Gastroesophageal sphincter (tissue), 4 donors: ENCODE measurements around the gene RNF43. TPM values are rescaled to one million over a fixed set of nuclear protein-coding genes. Genes with fewer than 3 reads are reported as not detected.

ENCODE experiments used
- ATAC-seq: fragments of 150-250 bp; one replicate; pipeline ENCODE4 v1.9.1; 2016; ENCODE audit warnings: mild to moderate bottlenecking, moderate library complexity
- H3K27ac ChIP-seq, 4 donors: fragments of 200-600 bp; sonication (generic) in 3 of 4; 1 replicate in 3 of 4; 2 replicates in 1 of 4; pipeline ENCODE4 v1.5.1; 2016 to 2019
- H3K27me3 ChIP-seq: fragments of 200-600 bp; sonication (generic); one replicate; pipeline ENCODE4 v1.5.1; 2019
- H3K36me3 ChIP-seq, 2 donors: fragments of 200-600 bp; sonication (generic); one replicate each; pipeline ENCODE4 v1.5.1; 2019; ENCODE audit warnings: control low read depth in 1 of 2
- H3K4me1 ChIP-seq, 3 donors: fragments of 200-600 bp; sonication (generic); 1 replicate in 2 of 3; 2 replicates in 1 of 3; pipeline ENCODE4 v1.5.1; 2016 to 2019; ENCODE audit warnings: control low read depth in 2 of 3
- H3K4me3 ChIP-seq, 2 donors: fragments of 200-600 bp; sonication (generic); one replicate each; pipeline ENCODE4 v1.5.1; 2019; ENCODE audit warnings: mild to moderate bottlenecking in 1 of 2, moderate library complexity in 1 of 2
- H3K9me3 ChIP-seq, 3 donors: fragments of 200-600 bp; sonication (generic); one replicate each; pipeline ENCODE4 v1.5.1; 2017 to 2019; ENCODE audit warnings: control low read depth in 2 of 3
- CTCF ChIP-seq, 4 experiments: fragments of 200-600 bp in 2 of 4; fragments of 450-650 bp in 2 of 4; sonication (generic) in 1 of 4; IDR thresholded peaks; one replicate each; pipeline ENCODE4 v1.5.1; 2017 to 2019; ENCODE audit warnings: antibody characterized with exemption in 4 of 4, mild to moderate bottlenecking in 2 of 4, moderate library complexity in 2 of 4
- EP300 ChIP-seq: sonication (generic); formaldehyde crosslinking; IDR thresholded peaks from one replicate; pipeline ENCODE4 v1.6.1; 2017; ENCODE audit warnings: antibody characterized with exemption, mild to moderate bottlenecking
- POLR2A ChIP-seq, 2 donors: fragments of 450-650 bp; IDR thresholded peaks; one replicate each; pipeline ENCODE4 v1.6.1; 2017; ENCODE audit warnings: antibody characterized with exemption in 2 of 2, mild to moderate bottlenecking in 2 of 2, moderate library complexity in 1 of 2
- POLR2AphosphoS5 ChIP-seq: sonication (generic); formaldehyde crosslinking; IDR thresholded peaks from one replicate; pipeline ENCODE4 v1.6.1; 2017; ENCODE audit warnings: antibody characterized with exemption
- WGBS, 2 donors: methylation state at CpG; one replicate each; pipeline ENCODE4 v1.1.5; 2018; ENCODE audit warnings: low coverage in 1 of 2; 5-methylcytosine and 5-hydroxymethylcytosine counted together
- total RNA-seq, 4 donors: library from RNA; depleted of rRNA; stranded (reverse); fragments of >200 nt; gene quantifications; one replicate each; pipeline ENCODE4 v1.1.0, GENCODE V29; 2016

Gene RNF43
- total RNA-seq, 4 donors from 2014 or later = 0.16 to 0.79 TPM; not detected in 2

GRCh38 chr17:58375811-58376210, 41.5 kb downstream of the RNF43 start:
- Histone ChIP-seq H3K4me1 (no peaks in the 10 kb centered on the region), H3K27ac (no peak overlapping the region), H3K36me3 (no peaks in the 10 kb centered on the region), H3K4me3 (no peak overlapping the region), H3K9me3 (no peaks in the 10 kb centered on the region), H3K27me3 (no peaks in the 10 kb centered on the region)
- no peak for ATAC-seq
- WGBS, 2 donors = 64 to 83% methylated on average over 2 of the region's 2 CpGs
- TF ChIP-seq POLR2AphosphoS5 (no peak), POLR2A (IDR thresholded peaks at IDR 0.05) (no peak), EP300 (no peak), CTCF (IDR thresholded peaks at IDR 0.05) (no peak)

DNA sequence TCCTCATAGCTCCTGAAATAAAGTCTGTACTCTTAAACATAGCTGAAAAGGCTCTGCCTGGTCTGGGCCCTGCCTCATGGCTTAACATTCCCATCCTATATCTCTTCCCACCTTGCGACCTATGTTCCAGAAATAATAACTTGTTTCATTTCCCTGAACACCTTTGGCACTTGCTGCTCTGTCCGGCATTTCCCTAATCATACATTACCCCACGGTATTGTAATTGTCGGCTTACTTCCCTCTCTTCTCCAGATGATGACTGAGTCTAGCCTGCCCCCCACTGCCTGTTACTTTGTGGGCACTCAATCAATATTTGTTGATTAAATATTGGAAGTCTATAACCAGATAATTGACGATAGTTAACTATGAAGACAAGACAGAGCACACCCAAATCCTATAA, 42.1 kb downstream of the RNF43 start:
- H3K4me1 ChIP-seq = no peaks in the 10 kb centered on the region
- H3K9me3 ChIP-seq = no peaks in the 10 kb centered on the region
- no peaks in the 10 kb centered on the region for H3K27me3 ChIP-seq
- no peak overlapping the region for H3K4me3 ChIP-seq
- no peak overlapping the region for H3K27ac ChIP-seq
- no peak for ATAC-seq
- TF ChIP-seq POLR2A (IDR thresholded peaks at IDR 0.05) = no peak
- no peak for TF ChIP-seq POLR2AphosphoS5
- TF ChIP-seq EP300 = no peak
- no peak for TF ChIP-seq CTCF (IDR thresholded peaks at IDR 0.05)
- WGBS, 2 donors = 65 to 76% methylated on average over 2 to 5 of the region's 5 CpGs
- no peaks in the 10 kb centered on the region for H3K36me3 ChIP-seq

DNA sequence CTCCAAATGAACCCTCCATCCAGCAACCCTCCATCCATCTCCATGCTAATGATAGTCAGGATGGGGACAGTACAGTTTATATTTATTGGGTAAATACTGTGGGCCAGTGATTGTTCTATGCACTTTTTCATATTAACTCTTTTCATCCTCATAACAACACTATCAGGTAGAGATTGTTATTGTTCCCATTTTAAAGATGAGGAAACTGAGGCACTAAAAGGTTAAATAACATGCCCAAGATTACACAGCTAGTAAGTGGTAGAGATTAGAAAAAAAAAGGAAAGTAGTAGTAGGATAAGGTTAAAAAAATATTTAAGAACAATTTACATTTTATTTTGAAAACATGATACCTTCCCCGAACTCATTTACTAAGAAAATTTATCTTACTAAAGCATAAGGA, 43.4 kb downstream of the RNF43 start:
- TF ChIP-seq EP300 (no peak), CTCF (IDR thresholded peaks at IDR 0.05) (no peak), POLR2AphosphoS5 (no peak), POLR2A (IDR thresholded peaks at IDR 0.05) (no peak)
- no peak for ATAC-seq
- no peaks in the 10 kb centered on the region for H3K4me1 ChIP-seq
- 94 to 100% methylated on average over 1 of the region's 1 CpG for WGBS, 2 donors
- H3K27ac ChIP-seq = no peak overlapping the region
- H3K9me3 ChIP-seq = no peaks in the 10 kb centered on the region
- H3K27me3 ChIP-seq = no peaks in the 10 kb centered on the region
- H3K36me3 ChIP-seq = no peaks in the 10 kb centered on the region
- H3K4me3 ChIP-seq = no peak overlapping the region

- 60 to 88% methylated on average over 1 of the region's 5 CpGs for WGBS, 2 donors
- H3K27me3 ChIP-seq = no peaks in the 10 kb centered on the region
- ATAC-seq = no peak
- TF ChIP-seq POLR2A (IDR thresholded peaks at IDR 0.05) (no peak), CTCF (IDR thresholded peaks at IDR 0.05) (no peak), POLR2AphosphoS5 (no peak), EP300 (no peak)
- H3K4me1 ChIP-seq = no peaks in the 10 kb centered on the region
- no peaks in the 10 kb centered on the region for H3K36me3 ChIP-seq
- H3K4me3 ChIP-seq = no peak overlapping the region
- no peaks in the 10 kb centered on the region for H3K9me3 ChIP-seq
- no peak overlapping the region for H3K27ac ChIP-seq
Observed at GRCh38 chr17:58373003-58373402, 44.3 kb downstream of the RNF43 start.

DNA sequence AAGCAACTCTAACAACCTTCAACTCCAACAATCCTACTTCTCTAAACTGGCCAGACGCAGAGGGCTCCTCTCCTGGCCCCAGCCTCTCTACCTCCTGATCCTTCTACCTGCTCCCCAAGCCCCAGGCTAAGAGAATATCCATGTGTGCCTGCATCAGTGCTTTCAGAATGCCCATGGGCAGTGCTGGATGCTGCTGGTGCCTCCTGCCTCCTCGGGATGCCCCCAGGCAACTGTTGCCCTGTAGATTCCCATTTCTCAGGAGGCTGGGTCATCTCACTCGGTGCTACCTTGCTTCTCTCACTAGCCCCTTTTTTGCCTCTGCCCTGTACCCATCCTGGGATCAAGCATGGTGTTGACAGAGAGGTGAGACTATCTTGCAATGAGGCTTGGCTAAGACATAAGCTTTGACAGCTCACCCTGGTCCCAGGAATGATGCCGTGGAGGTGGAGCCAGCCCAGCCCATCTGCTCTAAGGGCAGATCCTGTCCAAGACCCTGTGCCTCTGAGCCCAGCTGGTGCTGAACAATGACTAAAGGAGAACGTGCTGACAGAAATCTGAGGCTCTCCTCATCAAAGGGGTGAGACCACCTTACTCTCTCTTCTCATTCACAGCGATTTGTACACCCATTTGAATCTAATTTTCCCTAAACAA, 45.9 kb downstream of the RNF43 start:
- Histone ChIP-seq H3K27me3 (no peaks in the 10 kb centered on the region), H3K4me3 (no peak overlapping the region), H3K9me3 (no peaks in the 10 kb centered on the region), H3K36me3 (no peaks in the 10 kb centered on the region), H3K4me1 (no peaks in the 10 kb centered on the region), H3K27ac (no peak overlapping the region)
- ATAC-seq = no peak
- WGBS, 2 donors = 55 to 78% methylated on average over 4 to 5 of the region's 6 CpGs
- no peak for TF ChIP-seq CTCF (IDR thresholded peaks at IDR 0.05)
- no peak for TF ChIP-seq EP300
- TF ChIP-seq POLR2A (IDR thresholded peaks at IDR 0.05) = no peak
- TF ChIP-seq POLR2AphosphoS5 = no peak
